Kidney (tissue), 14 donors: ENCODE measurements around the gene ATP1A3. TPM values are rescaled to one million over a fixed set of nuclear protein-coding genes. Genes with fewer than 3 reads are reported as not detected.
"Not testable (repeated sequence)": the region's sequence is repeated elsewhere in the genome, so short reads cannot be mapped to it uniquely, and the experiment has no call there.

ENCODE experiments used
- DNase-seq, 5 donors: peaks; one replicate each; pipeline ENCODE4 v3.0.0-alpha.2; 2013 to 2020
- FAIRE-seq: peaks from 2 replicates; lab custom pipeline; 2012; peaks lifted over from hg19 to GRCh38; lab: Jason Lieb, UNC
- H3K27ac ChIP-seq, 2 donors: one replicate each; pipeline ENCODE4 v1.7.0; 2013; ENCODE audit warnings: low read depth in 2 of 2, low read length in 2 of 2, inconsistent platforms in 1 of 2
- H3K27me3 ChIP-seq: one replicate; pipeline ENCODE4 v1.7.1; 2013; ENCODE audit warnings: low read length, inconsistent platforms; ENCODE audit not compliant: control insufficient read depth, insufficient read depth
- H3K36me3 ChIP-seq, 3 donors: one replicate each; pipeline versions ENCODE4 v1.7.0 to v1.7.1; 2013; ENCODE audit warnings: low read length in 3 of 3, control low read depth in 1 of 3, inconsistent platforms in 1 of 3; ENCODE audit not compliant: insufficient read depth in 3 of 3, control insufficient read depth in 2 of 3
- H3K4me1 ChIP-seq, 3 donors: one replicate each; pipeline versions ENCODE4 v1.7.0 to v1.7.1; 2013; ENCODE audit warnings: low read length in 3 of 3, inconsistent platforms in 1 of 3, low read depth in 1 of 3; ENCODE audit not compliant: control insufficient read depth in 2 of 3, insufficient read depth in 2 of 3
- H3K4me3 ChIP-seq, 3 donors: one replicate each; pipeline versions ENCODE4 v1.7.0 to v1.8.1; 2013; ENCODE audit warnings: low read length in 3 of 3, control low read depth in 1 of 3, inconsistent platforms in 1 of 3
- H3K9ac ChIP-seq, 3 donors: one replicate each; pipeline versions ENCODE4 v1.7.0 to v1.7.1; 2013; ENCODE audit warnings: low read length in 3 of 3, control low read depth in 1 of 3, inconsistent platforms in 1 of 3
- H3K9me3 ChIP-seq, 3 donors: one replicate each; pipeline versions ENCODE4 v1.7.0 to v1.7.1; 2013; ENCODE audit warnings: low read length in 3 of 3, control low read depth in 1 of 3, inconsistent platforms in 1 of 3; ENCODE audit not compliant: control insufficient read depth in 2 of 3, insufficient read depth in 1 of 3
- intact Hi-C: fragments of 100-400 bp; cut with DNase I; formaldehyde crosslinking; loops from one replicate; pipeline ENCODE4 v1.11.1; 2022
- polyA plus RNA-seq: library from polyadenylated mRNA; stranded (reverse); fragments of 350-450 nt; fragmentation: Illumina TruSeq; extraction: RNeasy Lipid Tissue Mini Kit (QIAGEN cat#74804); gene quantifications from one replicate; pipeline ENCODE4 v1.2.3, GENCODE V29; 2014; ENCODE audit warnings: low read depth, low replicate concordance; ENCODE audit not compliant: insufficient read depth
- total RNA-seq: library from RNA; stranded (reverse); fragmentation: NEBNext Ultra II Directional; extraction: Animal tissue kit (Norgen Biotek cat#: 25700); gene quantifications from one replicate; pipeline ENCODE4 v1.2.1, GENCODE V29; 2021
- TF ChIP-seq, protein P1 (sequence below): IDR thresholded peaks from 3 replicates; pipeline ENCODE4 v1.5.1; 2012; ENCODE audit warnings: mild to moderate bottlenecking, moderate library complexity, borderline replicate concordance; ENCODE audit not compliant: insufficient read depth; ENCODE audit errors: extremely low read depth
- donor health status: control.
- donor health status: control.
- donor health status: control.
- donor health status: control.
- donor health status: control.
- donor health status: DM: yes; HTN: yes; CAD: no.
- donor health status: Normal renal cell carcinoma (clear cell type).

ATP1A3 gene
- total and polyA plus RNA-seq, 2 donors from 2014 or later: not detected

DNA sequence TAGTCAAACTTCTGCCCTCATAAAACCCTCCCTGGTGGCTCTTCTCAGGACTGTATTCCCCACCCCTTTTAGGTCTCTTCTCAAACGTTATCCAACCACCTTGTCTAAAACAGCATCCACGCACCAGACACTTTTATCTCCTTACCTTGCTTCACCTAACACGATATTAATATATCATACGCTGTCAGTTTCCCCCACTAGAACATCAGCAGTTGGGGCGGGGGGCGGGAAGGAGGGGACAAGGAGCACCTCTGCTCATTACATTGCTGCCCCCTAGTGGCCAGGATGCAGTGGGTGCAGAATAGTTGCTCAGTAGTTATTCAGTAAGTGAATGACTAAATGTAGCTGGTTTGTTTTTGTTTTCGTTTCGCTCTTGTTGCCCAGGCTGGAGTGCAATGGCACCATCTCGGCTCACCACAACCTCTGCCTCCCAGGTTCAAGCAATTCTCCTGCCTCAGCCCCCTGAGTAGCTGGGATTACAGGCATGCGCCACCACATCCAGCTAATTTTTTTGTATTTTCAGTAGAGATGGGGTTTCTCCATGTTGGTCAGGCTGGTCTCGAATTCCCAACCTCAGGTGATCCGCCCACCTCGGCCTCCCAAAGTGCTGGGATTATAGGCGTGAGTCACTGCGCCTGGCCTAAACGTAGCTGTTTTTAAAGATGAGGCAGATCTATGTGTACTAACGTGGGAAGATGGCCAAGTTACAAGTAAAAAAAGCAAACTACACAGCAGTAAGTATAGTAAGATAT, 40.8 kb upstream of the ATP1A3 start:
- H3K4me3 ChIP-seq, FAIRE-seq: not testable (repeated sequence)

DNA sequence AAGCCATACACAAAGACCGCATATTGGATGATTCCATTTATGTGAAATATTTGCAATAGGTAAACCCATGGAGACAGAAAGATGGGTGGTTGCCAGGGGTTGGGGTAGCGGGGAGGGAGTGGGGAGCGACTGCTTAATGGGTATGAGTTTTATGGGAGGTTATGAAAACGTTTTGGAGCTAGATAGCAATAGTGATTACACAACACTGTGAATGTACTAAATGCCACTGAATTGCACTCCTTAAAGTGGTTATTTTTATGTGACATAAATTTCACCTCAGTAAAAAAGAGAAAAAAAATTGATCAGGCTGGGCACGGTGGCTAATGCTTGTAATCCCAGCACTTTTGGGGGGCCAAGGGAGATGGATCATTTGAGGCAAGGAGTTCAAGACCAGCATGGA, 39.4 kb upstream of the ATP1A3 start:
- Histone ChIP-seq H3K4me1 (no peaks in the 10 kb centered on the region), H3K4me3 (no peak overlapping the region), H3K27ac (no peak overlapping the region), H3K36me3 (no peaks in the 10 kb centered on the region), H3K9ac (no peak overlapping the region), H3K27me3 (no peaks in the 10 kb centered on the region), H3K9me3 (no peaks in the 10 kb centered on the region)
- DNase-seq: no peak
- no peak for FAIRE-seq
- intact Hi-C loops: no loop called here
- TF ChIP-seq, protein P1, sequence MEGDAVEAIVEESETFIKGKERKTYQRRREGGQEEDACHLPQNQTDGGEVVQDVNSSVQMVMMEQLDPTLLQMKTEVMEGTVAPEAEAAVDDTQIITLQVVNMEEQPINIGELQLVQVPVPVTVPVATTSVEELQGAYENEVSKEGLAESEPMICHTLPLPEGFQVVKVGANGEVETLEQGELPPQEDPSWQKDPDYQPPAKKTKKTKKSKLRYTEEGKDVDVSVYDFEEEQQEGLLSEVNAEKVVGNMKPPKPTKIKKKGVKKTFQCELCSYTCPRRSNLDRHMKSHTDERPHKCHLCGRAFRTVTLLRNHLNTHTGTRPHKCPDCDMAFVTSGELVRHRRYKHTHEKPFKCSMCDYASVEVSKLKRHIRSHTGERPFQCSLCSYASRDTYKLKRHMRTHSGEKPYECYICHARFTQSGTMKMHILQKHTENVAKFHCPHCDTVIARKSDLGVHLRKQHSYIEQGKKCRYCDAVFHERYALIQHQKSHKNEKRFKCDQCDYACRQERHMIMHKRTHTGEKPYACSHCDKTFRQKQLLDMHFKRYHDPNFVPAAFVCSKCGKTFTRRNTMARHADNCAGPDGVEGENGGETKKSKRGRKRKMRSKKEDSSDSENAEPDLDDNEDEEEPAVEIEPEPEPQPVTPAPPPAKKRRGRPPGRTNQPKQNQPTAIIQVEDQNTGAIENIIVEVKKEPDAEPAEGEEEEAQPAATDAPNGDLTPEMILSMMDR: no peak

More for the DNA sequence above, 40.8 kb upstream of the ATP1A3 start:
- H3K9me3 ChIP-seq, H3K27me3 ChIP-seq, H3K27ac ChIP-seq, intact Hi-C loops, H3K36me3 ChIP-seq, H3K4me1 ChIP-seq, H3K9ac ChIP-seq: not testable (repeated sequence)
- TF ChIP-seq, protein P1: peak; percentile 71
- DNase-seq: peak in 4 of 5 donors; percentile 21 to 79 (median 50)

DNA sequence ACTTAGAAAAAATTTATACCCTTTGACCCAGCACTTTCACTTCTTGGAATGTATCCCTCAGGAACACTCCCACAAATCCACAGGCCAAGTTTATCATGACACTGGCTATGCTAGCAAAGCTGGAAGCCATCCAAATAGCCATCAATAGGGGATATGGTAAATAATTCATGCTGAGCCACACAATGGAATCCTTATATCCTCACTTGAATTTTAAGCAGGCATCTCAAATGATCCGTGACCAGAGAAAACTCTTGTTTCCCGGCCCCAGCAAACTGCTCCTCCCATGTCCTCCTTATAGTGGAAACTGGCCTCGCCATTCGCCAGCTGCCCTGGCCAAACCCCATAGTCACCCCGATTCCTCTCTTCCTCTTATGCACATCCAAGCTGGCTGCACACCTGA, 38.4 kb upstream of the ATP1A3 start:
- Histone ChIP-seq H3K27ac (no peak overlapping the region), H3K27me3 (no peaks in the 10 kb centered on the region), H3K9ac (no peak overlapping the region), H3K9me3 (no peaks in the 10 kb centered on the region), H3K4me3 (no peak overlapping the region), H3K36me3 (no peaks in the 10 kb centered on the region), H3K4me1 (no peaks in the 10 kb centered on the region)
- FAIRE-seq (no peak), DNase-seq (peak in 3 of 5 donors; percentile 26 to 79 (median 75))
- TF ChIP-seq, protein P1: no peak
- intact Hi-C loops: no loop called here
